ENCODE data around the gene PTPN4. TPM values are rescaled to one million over a fixed set of nuclear protein-coding genes. Genes with fewer than 3 reads are reported as not detected.

PTPN4 gene
- polyA plus RNA-seq, 1 donor from 2014 or later = 22.0 TPM

GRCh38 chr2:119753930-119754321, 5.8 kb upstream of the PTPN4 start:
- Histone ChIP-seq H3K4me2 (ENCODE audit: low read length) (no peak overlapping the region), H2AFZ (ENCODE audit: low read depth, low read length) (no peak overlapping the region), H3K9me3 (ENCODE audit: low read length) (no peaks in the 10 kb centered on the region), H4K20me1 (ENCODE audit: insufficient read depth) (no peaks in the 10 kb centered on the region), H3K27me3 (ENCODE audit: insufficient read depth, low read depth, low read length) (no peaks in the 10 kb centered on the region), H3K9ac (ENCODE audit: low read length) (no peak overlapping the region), H3K79me2 (replicated peaks; ENCODE audit: insufficient read depth, low read length) (no peaks in the 10 kb centered on the region), H3K36me3 (ENCODE audit: insufficient read depth, low read length) (no peaks in the 10 kb centered on the region), H3K27ac (ENCODE audit: low read length) (no peak overlapping the region), H3K9me2 (ENCODE audit: insufficient read depth, low read length) (no peaks in the 10 kb centered on the region), H3K4me3 (ENCODE audit: low read length) (no peak overlapping the region), H3F3A (ENCODE audit: insufficient read depth, low read length, poor library complexity, severe bottlenecking) (no peaks in the 10 kb centered on the region)
- no peak for TF ChIP-seq MXI1 (conservative IDR thresholded peaks at IDR 0.05; ENCODE audit: poor library complexity, severe bottlenecking)
- no peak for TF ChIP-seq RAD21 (conservative IDR thresholded peaks at IDR 0.05)
- TF ChIP-seq EP300 (conservative IDR thresholded peaks at IDR 0.05; ENCODE audit: poor library complexity, severe bottlenecking) = no peak
- no peak for TF ChIP-seq REST (IDR thresholded peaks at IDR 0.05; ENCODE audit: borderline replicate concordance)
- TF ChIP-seq SMC3 (conservative IDR thresholded peaks at IDR 0.05; ENCODE audit: poor library complexity) = no peak
- no peak for TF ChIP-seq EZH2 (IDR thresholded peaks at IDR 0.05; ENCODE audit: borderline replicate concordance, insufficient read depth, low read length, poor library complexity, severe bottlenecking)
- no peak for TF ChIP-seq TAF1 (IDR thresholded peaks at IDR 0.05; ENCODE audit: low read depth)
- TF ChIP-seq, protein P1, sequence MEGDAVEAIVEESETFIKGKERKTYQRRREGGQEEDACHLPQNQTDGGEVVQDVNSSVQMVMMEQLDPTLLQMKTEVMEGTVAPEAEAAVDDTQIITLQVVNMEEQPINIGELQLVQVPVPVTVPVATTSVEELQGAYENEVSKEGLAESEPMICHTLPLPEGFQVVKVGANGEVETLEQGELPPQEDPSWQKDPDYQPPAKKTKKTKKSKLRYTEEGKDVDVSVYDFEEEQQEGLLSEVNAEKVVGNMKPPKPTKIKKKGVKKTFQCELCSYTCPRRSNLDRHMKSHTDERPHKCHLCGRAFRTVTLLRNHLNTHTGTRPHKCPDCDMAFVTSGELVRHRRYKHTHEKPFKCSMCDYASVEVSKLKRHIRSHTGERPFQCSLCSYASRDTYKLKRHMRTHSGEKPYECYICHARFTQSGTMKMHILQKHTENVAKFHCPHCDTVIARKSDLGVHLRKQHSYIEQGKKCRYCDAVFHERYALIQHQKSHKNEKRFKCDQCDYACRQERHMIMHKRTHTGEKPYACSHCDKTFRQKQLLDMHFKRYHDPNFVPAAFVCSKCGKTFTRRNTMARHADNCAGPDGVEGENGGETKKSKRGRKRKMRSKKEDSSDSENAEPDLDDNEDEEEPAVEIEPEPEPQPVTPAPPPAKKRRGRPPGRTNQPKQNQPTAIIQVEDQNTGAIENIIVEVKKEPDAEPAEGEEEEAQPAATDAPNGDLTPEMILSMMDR (IDR thresholded peaks at IDR 0.05; ENCODE audit: poor library complexity, severe bottlenecking) = no peak
- TF ChIP-seq POLR2AphosphoS5 (IDR thresholded peaks at IDR 0.05) = no peak

- H3K27me3 ChIP-seq (ENCODE audit: insufficient read depth, low read depth, low read length) = no peaks in the 10 kb centered on the region
- H3K79me2 ChIP-seq (replicated peaks; ENCODE audit: insufficient read depth, low read length) = peaks cover 3% of the 10 kb centered on the region
- no peak overlapping the region for H2AFZ ChIP-seq (ENCODE audit: low read depth, low read length)
- no peaks in the 10 kb centered on the region for H3F3A ChIP-seq (ENCODE audit: insufficient read depth, low read length, poor library complexity, severe bottlenecking)
- no peaks in the 10 kb centered on the region for H3K9me3 ChIP-seq (ENCODE audit: low read length)
- H3K36me3 ChIP-seq (ENCODE audit: insufficient read depth, low read length) = no peaks in the 10 kb centered on the region
- H3K9me2 ChIP-seq (ENCODE audit: insufficient read depth, low read length) = no peaks in the 10 kb centered on the region
- no peak overlapping the region for H3K4me3 ChIP-seq (ENCODE audit: low read length)
- no peak overlapping the region for H3K9ac ChIP-seq (ENCODE audit: low read length)
- no peaks in the 10 kb centered on the region for H4K20me1 ChIP-seq (ENCODE audit: insufficient read depth)
- no peak overlapping the region for H3K27ac ChIP-seq (ENCODE audit: low read length)
- H3K4me2 ChIP-seq (ENCODE audit: low read length) = no peak overlapping the region
- TF ChIP-seq, protein P1 (IDR thresholded peaks at IDR 0.05; ENCODE audit: poor library complexity, severe bottlenecking) = no peak
- TF ChIP-seq SMC3 (conservative IDR thresholded peaks at IDR 0.05; ENCODE audit: poor library complexity) (no peak), EP300 (conservative IDR thresholded peaks at IDR 0.05; ENCODE audit: poor library complexity, severe bottlenecking) (no peak), TAF1 (IDR thresholded peaks at IDR 0.05; ENCODE audit: low read depth) (no peak), REST (IDR thresholded peaks at IDR 0.05; ENCODE audit: borderline replicate concordance) (no peak), RAD21 (conservative IDR thresholded peaks at IDR 0.05) (no peak), POLR2AphosphoS5 (IDR thresholded peaks at IDR 0.05) (no peak), MXI1 (conservative IDR thresholded peaks at IDR 0.05; ENCODE audit: poor library complexity, severe bottlenecking) (no peak), EZH2 (IDR thresholded peaks at IDR 0.05; ENCODE audit: borderline replicate concordance, insufficient read depth, low read length, poor library complexity, severe bottlenecking) (no peak)
Observed at GRCh38 chr2:119755906-119756305, 3.8 kb upstream of the PTPN4 start.

Measured in neural cell (in vitro differentiated cells).